ENCODE results near the gene ASPSCR1.

DNA sequence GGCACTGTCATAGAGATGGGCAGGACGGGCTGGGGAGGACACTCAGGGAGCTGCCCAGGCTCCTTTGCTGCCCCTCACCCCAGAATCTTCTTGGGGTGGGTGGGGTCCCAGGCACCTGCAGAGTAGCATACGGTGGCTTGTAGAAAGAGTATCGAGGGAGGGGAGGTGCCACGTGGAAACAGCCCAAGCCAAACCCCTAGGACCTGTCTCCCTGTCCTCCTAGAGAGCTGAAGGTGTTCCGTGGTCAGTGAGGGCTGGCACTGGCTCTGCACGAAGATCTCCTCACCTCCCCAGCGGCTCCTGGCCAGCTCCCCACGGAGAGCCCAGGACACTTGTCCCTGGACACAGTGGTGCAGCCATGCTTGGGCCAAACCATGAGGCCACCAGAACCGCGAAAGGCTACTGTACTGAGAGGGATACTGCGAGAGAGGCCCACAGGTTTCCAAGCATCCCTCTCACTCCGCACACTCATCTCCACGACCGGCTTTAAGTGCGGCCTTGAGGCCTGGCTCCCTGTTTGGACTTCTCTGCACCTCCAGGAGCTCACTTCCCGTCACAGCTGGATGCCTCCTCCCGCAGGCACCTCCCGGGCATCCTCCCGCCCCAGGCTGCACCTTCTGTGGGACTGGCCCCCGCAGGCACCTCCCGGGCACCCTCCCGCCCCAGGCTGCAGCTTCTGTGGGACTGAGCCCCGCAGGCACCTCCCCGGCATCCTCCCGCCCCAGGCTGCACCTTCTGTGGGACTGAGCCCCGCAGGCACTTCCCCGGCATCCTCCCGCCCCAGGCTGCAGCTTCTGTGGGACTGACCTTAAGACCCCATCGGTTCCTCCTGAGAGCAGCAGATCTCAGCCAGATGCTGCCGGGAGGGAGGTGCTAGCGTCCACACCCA, 47.9 kb upstream of the ASPSCR1 start:
- TF ChIP-seq SUZ12 (IDR thresholded peaks at IDR 0.05; ENCODE audit: low read length) (no peak), SIN3A (conservative IDR thresholded peaks at IDR 0.05 in 1 of 2, IDR thresholded peaks at IDR 0.05 in 1 of 2; ENCODE audit: low read depth in 1 of 2, low read length in 2 of 2) (no peak), POLR2A (IDR thresholded peaks at IDR 0.05; ENCODE audit: control extremely low read depth in 1 of 2, low read depth in 2 of 2, low read length in 2 of 2) (no peak)
- TF ChIP-seq, protein P1, sequence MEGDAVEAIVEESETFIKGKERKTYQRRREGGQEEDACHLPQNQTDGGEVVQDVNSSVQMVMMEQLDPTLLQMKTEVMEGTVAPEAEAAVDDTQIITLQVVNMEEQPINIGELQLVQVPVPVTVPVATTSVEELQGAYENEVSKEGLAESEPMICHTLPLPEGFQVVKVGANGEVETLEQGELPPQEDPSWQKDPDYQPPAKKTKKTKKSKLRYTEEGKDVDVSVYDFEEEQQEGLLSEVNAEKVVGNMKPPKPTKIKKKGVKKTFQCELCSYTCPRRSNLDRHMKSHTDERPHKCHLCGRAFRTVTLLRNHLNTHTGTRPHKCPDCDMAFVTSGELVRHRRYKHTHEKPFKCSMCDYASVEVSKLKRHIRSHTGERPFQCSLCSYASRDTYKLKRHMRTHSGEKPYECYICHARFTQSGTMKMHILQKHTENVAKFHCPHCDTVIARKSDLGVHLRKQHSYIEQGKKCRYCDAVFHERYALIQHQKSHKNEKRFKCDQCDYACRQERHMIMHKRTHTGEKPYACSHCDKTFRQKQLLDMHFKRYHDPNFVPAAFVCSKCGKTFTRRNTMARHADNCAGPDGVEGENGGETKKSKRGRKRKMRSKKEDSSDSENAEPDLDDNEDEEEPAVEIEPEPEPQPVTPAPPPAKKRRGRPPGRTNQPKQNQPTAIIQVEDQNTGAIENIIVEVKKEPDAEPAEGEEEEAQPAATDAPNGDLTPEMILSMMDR (IDR thresholded peaks at IDR 0.05; ENCODE audit: control extremely low read depth in 1 of 3, insufficient read depth in 1 of 3, low read depth in 1 of 3, low read length in 3 of 3) = no peak
- TF ChIP-seq, protein P2, sequence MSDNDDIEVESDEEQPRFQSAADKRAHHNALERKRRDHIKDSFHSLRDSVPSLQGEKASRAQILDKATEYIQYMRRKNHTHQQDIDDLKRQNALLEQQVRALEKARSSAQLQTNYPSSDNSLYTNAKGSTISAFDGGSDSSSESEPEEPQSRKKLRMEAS (IDR thresholded peaks at IDR 0.05) = no peak
